Endothelial cell of umbilical vein (primary cell): ENCODE results near the gene RALGPS1. TPM values are rescaled to one million over a fixed set of nuclear protein-coding genes. Genes with fewer than 3 reads are reported as not detected.
A peak's percentile ranks its signal among the peaks of the same experiment; 100 is the strongest.

Source experiments
- BruUV-seq: library from RNA; stranded (reverse); fragments of 400-500 nt; replicated peaks from 2 replicates; lab custom pipeline; 2021; lab: Mats Ljungman, UMichigan
- CTCF ChIA-PET: fragments of 300-600, 350-600 bp; sonication (Branson Sonifier 250); formaldehyde crosslinking; loops from one replicate; lab custom pipeline; 2021; ENCODE audit warnings: antibody characterized with exemption, inconsistent platforms; lab: Charles Lee
- POLR2A ChIA-PET: fragments of 300-600, 350-600 bp; sonication (Branson Sonifier 250); formaldehyde crosslinking; loops from one replicate; lab custom pipeline; 2021; ENCODE audit warnings: antibody characterized with exemption, inconsistent platforms; lab: Charles Lee
- DNase-seq: peaks from one replicate; pipeline ENCODE4 v3.0.0-alpha.2; 2011; ENCODE audit warnings: low read depth, low spot score
- FAIRE-seq: peaks from 2 replicates; lab custom pipeline; 2011; peaks lifted over from hg19 to GRCh38; lab: Jason Lieb, UNC
- H2AFZ ChIP-seq: 2 replicates; pipeline ENCODE4 v1.6.0; 2012; ENCODE audit warnings: low read depth, low read length, control low read depth, inconsistent platforms
- H3K27ac ChIP-seq: 2 replicates; pipeline ENCODE4 v1.5.1; 2011; ENCODE audit warnings: low read depth, mild to moderate bottlenecking, control low read depth, low read length, moderate library complexity; ENCODE audit not compliant: insufficient read depth
- H3K27me3 ChIP-seq, 2 experiments: 2 replicates each; pipeline versions ENCODE4 v1.6.0 to v1.6.1; 2011; ENCODE audit warnings: low read length in 2 of 2, mixed read lengths in 1 of 2; ENCODE audit not compliant: control insufficient read depth in 2 of 2, insufficient read depth in 2 of 2
- H3K36me3 ChIP-seq, 2 experiments: 2 replicates in 1 of 2; 3 replicates in 1 of 2; pipeline ENCODE4 v1.5.1; 2011; ENCODE audit warnings: low read length in 2 of 2, mild to moderate bottlenecking in 1 of 2, moderate library complexity in 1 of 2; ENCODE audit not compliant: control insufficient read depth in 2 of 2, insufficient read depth in 2 of 2; ENCODE audit errors: extremely low read depth in 1 of 2
- H3K4me1 ChIP-seq: 3 replicates; pipeline ENCODE4 v1.5.1; 2011; ENCODE audit warnings: mild to moderate bottlenecking, low read length; ENCODE audit not compliant: control insufficient read depth, insufficient read depth; ENCODE audit errors: extremely low read depth
- H3K4me2 ChIP-seq: 2 replicates; pipeline ENCODE4 v1.6.1; 2011; ENCODE audit warnings: low read length, control low read depth, mixed read lengths; ENCODE audit not compliant: insufficient read depth
- H3K4me3 ChIP-seq, 3 experiments: fragments of 200-600 bp in 1 of 3; sonication (generic), shearing (Covaris generic) in 1 of 3; replicated peaks in 1 of 3; 2 replicates each; pipeline ENCODE4 v1.5.1; 2011 to 2016; ENCODE audit warnings: control low read depth in 3 of 3, low read length in 3 of 3, mild to moderate bottlenecking in 2 of 3, inconsistent platforms in 1 of 3, low read depth in 1 of 3, moderate library complexity in 1 of 3; ENCODE audit not compliant: insufficient read depth in 1 of 3
- H3K79me2 ChIP-seq: 2 replicates; pipeline ENCODE4 v1.6.0; 2012; ENCODE audit warnings: low read length, inconsistent platforms; ENCODE audit not compliant: control insufficient read depth, insufficient read depth
- H3K9ac ChIP-seq: replicated peaks from 2 replicates; pipeline ENCODE3; 2011; ENCODE audit warnings: low read length, control low read depth; ENCODE audit not compliant: insufficient read depth; ENCODE audit errors: extremely low read depth
- H3K9me1 ChIP-seq: replicated peaks from 3 replicates; pipeline ENCODE4 v1.6.0; 2011; ENCODE audit warnings: mild to moderate bottlenecking, low read length; ENCODE audit not compliant: control insufficient read depth, insufficient read depth; ENCODE audit errors: extremely low read depth
- H3K9me3 ChIP-seq: replicated peaks from 2 replicates; pipeline ENCODE4 v1.5.1; 2012; ENCODE audit warnings: low read length, inconsistent platforms; ENCODE audit not compliant: control insufficient read depth, insufficient read depth
- H4K20me1 ChIP-seq: replicated peaks from 2 replicates; pipeline ENCODE3; 2011; ENCODE audit warnings: mild to moderate bottlenecking, low read length; ENCODE audit not compliant: control insufficient read depth, insufficient read depth; ENCODE audit errors: extremely low read depth
- CTCF ChIP-seq, 2 donors: IDR thresholded peaks; 1 replicate in 1 of 2; 2 replicates in 1 of 2; pipeline ENCODE4 v1.5.1; 2011; ENCODE audit warnings: low read length in 2 of 2, mild to moderate bottlenecking in 2 of 2, moderate library complexity in 2 of 2, control low read depth in 1 of 2, inconsistent platforms in 1 of 2, low read depth in 1 of 2; ENCODE audit not compliant: insufficient read depth in 1 of 2; ENCODE audit errors: extremely low read depth in 1 of 2
- EZH2 ChIP-seq: IDR thresholded peaks from 2 replicates; pipeline ENCODE4 v1.6.1; 2012; ENCODE audit warnings: borderline replicate concordance, low read depth, mild to moderate bottlenecking, moderate library complexity, low read length, inconsistent platforms; ENCODE audit not compliant: severe bottlenecking
- FOS ChIP-seq: IDR thresholded peaks from 2 replicates; pipeline ENCODE4 v1.6.1; 2011; ENCODE audit warnings: mild to moderate bottlenecking, low read length, moderate library complexity, borderline replicate concordance; ENCODE audit not compliant: insufficient read depth
- JUN ChIP-seq: IDR thresholded peaks from 2 replicates; pipeline ENCODE4 v1.6.1; 2011; ENCODE audit warnings: borderline replicate concordance, low read depth; ENCODE audit not compliant: insufficient read length, insufficient read depth
- MAX ChIP-seq: IDR thresholded peaks from 2 replicates; pipeline ENCODE4 v1.6.1; 2011; ENCODE audit not compliant: insufficient read depth, insufficient read length
- MYC ChIP-seq: IDR thresholded peaks from one replicate; pipeline ENCODE4 v1.6.1; 2011; ENCODE audit warnings: mild to moderate bottlenecking, low read depth, low read length
- POLR2A ChIP-seq: IDR thresholded peaks from 2 replicates; pipeline ENCODE4 v1.6.1; 2012; ENCODE audit warnings: low read depth, mild to moderate bottlenecking, control low read depth, low read length
- POLR2AphosphoS5 ChIP-seq: IDR thresholded peaks from 2 replicates; pipeline ENCODE4 v1.6.1; 2012; ENCODE audit warnings: low read depth, mild to moderate bottlenecking, control low read depth, low read length, moderate library complexity; ENCODE audit not compliant: insufficient read depth
- dilution Hi-C: fragments of 300-500 bp; cut with MboI; formaldehyde crosslinking; loops from one replicate; pipeline ENCODE4 v1.15.0; 2019; ENCODE audit warnings: low sequenced_read_pairs; ENCODE audit not compliant: extremely low pct_ligation_motif_present
- intact Hi-C: fragments of 100-400 bp; cut with micrococcal nuclease; formaldehyde crosslinking; loops from one replicate; pipeline ENCODE4 v1.10.0; 2022
- polyA plus RNA-seq, 4 experiments: library from polyadenylated mRNA; depleted of rRNA in 3 of 4; stranded (reverse) in 3 of 4; unstranded in 1 of 4; fragments of >200 nt; gene quantifications; 2 replicates each; pipeline versions ENCODE4 v1.2.1 to v1.2.3, GENCODE V29; 2011 to 2012; ENCODE audit warnings: missing spikeins in 1 of 4
- total RNA-seq: library from RNA; stranded (reverse); gene quantifications from 2 replicates; pipeline ENCODE4 v1.2.3, GENCODE V29; 2021

The RALGPS1 gene
- total and polyA plus RNA-seq, 2 donors (not counting 3 experiments of a cell fraction or from before 2014, with no cell fraction given) = 3.8 to 5.5 TPM

- Histone ChIP-seq H3K27me3 (no peaks in the 10 kb centered on the region), H3K9me1 (no peaks in the 10 kb centered on the region), H3K4me1 (peaks cover 26% of the 10 kb centered on the region), H2AFZ (no peak overlapping the region), H3K9me3 (no peaks in the 10 kb centered on the region), H3K4me3 (no peak overlapping the region), H4K20me1 (no peaks in the 10 kb centered on the region), H3K79me2 (no peaks in the 10 kb centered on the region), H3K36me3 (no peaks in the 10 kb centered on the region), H3K4me2 (no peak overlapping the region), H3K27ac (no peak overlapping the region), H3K9ac (no peak overlapping the region)
- FAIRE-seq (no peak), DNase-seq (no peak)
- ChIA-PET CTCF (interaction anchor here (1.1 to 1.5 kb wide), 4 partner anchors 10 to 39 kb away, joined by 4 to 6 read pairs (median 4); partner anchors contain the start of gene ANGPTL2), POLR2A (no interaction called here)
- no TSS peak for BruUV-seq
- dilution Hi-C loops = no loop called here
- intact Hi-C loops = no loop called here
- TF ChIP-seq MYC (no peak), POLR2A (no peak), JUN (no peak), MAX (peak; percentile 84)
These were observed 244.8 kb downstream of the RALGPS1 start for GRCh38 chr9:127159325-127159801.

- no peaks in the 10 kb centered on the region for H4K20me1 ChIP-seq
- ChIA-PET CTCF (interaction anchor here (1.1 to 1.5 kb wide), 4 partner anchors 10 to 38 kb away, joined by 4 to 6 read pairs (median 4); partner anchors contain the start of gene ANGPTL2), POLR2A (no interaction called here)
- H2AFZ ChIP-seq = no peak overlapping the region
- H3K4me2 ChIP-seq = no peak overlapping the region
- no peak for TF ChIP-seq MAX
- no peak for TF ChIP-seq JUN
- no peak for TF ChIP-seq MYC
- TF ChIP-seq POLR2AphosphoS5 = no peak
- TF ChIP-seq EZH2 = no peak
- no peak for TF ChIP-seq CTCF (IDR thresholded peaks at IDR 0.05; ENCODE audit: extremely low read depth in 1 of 2, insufficient read depth in 1 of 2, low read depth in 1 of 2, low read length in 2 of 2)
- TF ChIP-seq POLR2A = no peak
- no peak for TF ChIP-seq FOS
- H3K79me2 ChIP-seq = no peaks in the 10 kb centered on the region
- H3K4me3 ChIP-seq = no peak overlapping the region
- H3K9me3 ChIP-seq = no peaks in the 10 kb centered on the region
- H3K27ac ChIP-seq = no peak overlapping the region
- FAIRE-seq = no peak
- H3K9ac ChIP-seq = no peak overlapping the region
- no peak for DNase-seq
- no peaks in the 10 kb centered on the region for H3K9me1 ChIP-seq
- H3K4me1 ChIP-seq = peaks cover 20% of the 10 kb centered on the region
- dilution Hi-C loops = no loop called here
- no peaks in the 10 kb centered on the region for H3K27me3 ChIP-seq
- intact Hi-C loops = no loop called here
- no TSS peak for BruUV-seq
- H3K36me3 ChIP-seq = no peaks in the 10 kb centered on the region
These were observed 245.5 kb downstream of the RALGPS1 start for GRCh38 chr9:127159949-127160610.
